ENCODE measurements around the gene FRMD4A.
A peak's percentile ranks its signal among the peaks of the same experiment; 100 is the strongest.

Gene FRMD4A

GRCh38 chr10:13704964-13705363 lies 625.8 kb downstream of the FRMD4A start:
- Histone ChIP-seq H3K27me3 (ENCODE audit: control insufficient read depth in 5 of 5, insufficient read depth in 4 of 5, low read length in 5 of 5) (no peaks in the 10 kb centered on the region), H3K27ac (ENCODE audit: low read depth, low read length) (no peak overlapping the region), H3K4me1 (ENCODE audit: control insufficient read depth in 5 of 5, insufficient read depth in 5 of 5, low read length in 5 of 5) (peaks cover 6 to 55% (median 41%) of the 10 kb centered on the region in 5 donors), H3K9ac (ENCODE audit: low read length in 5 of 5) (no peak overlapping the region), H3K9me3 (ENCODE audit: control insufficient read depth in 5 of 5, low read length in 5 of 5) (no peaks in the 10 kb centered on the region), H3K36me3 (ENCODE audit: control insufficient read depth in 5 of 5, insufficient read depth in 5 of 5, low read length in 5 of 5) (peaks cover 0 to 45% (median 29%) of the 10 kb centered on the region in 5 donors), H3K4me3 (ENCODE audit: low read depth in 1 of 5, low read length in 5 of 5) (no peak overlapping the region)

DNA sequence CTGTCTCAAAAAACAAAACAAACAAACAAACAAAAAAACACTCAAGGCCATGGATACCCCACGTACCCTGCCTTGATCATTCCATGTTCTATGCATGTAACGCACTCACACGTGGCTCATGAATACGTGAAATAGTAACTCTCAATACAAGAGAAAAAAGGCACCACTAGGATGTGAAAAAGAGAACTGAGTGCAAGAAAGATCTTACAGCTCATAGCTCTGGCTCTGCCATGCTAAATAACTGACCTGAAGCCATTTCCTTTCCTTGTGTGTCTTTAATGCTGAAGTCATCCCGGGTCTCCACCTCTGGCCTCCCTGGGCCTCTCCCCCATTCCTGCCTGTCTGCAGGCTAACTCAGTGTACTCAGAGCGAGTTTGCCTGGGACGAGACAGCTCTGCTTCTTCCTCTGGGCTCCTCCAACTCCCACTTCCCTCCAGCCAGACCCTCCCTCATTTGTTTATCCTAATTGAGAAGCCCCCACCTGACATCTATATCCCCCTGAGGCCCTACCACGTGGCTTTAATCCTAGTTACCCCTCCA lies 626.7 kb downstream of the FRMD4A start:
- Histone ChIP-seq H3K9ac (ENCODE audit: low read length in 5 of 5) (no peak overlapping the region), H3K4me1 (ENCODE audit: control insufficient read depth in 5 of 5, insufficient read depth in 5 of 5, low read length in 5 of 5) (peaks cover 6 to 55% (median 40%) of the 10 kb centered on the region in 5 donors), H3K27me3 (ENCODE audit: control insufficient read depth in 5 of 5, insufficient read depth in 4 of 5, low read length in 5 of 5) (no peaks in the 10 kb centered on the region), H3K4me3 (ENCODE audit: low read depth in 1 of 5, low read length in 5 of 5) (no peak overlapping the region), H3K36me3 (ENCODE audit: control insufficient read depth in 5 of 5, insufficient read depth in 5 of 5, low read length in 5 of 5) (peaks cover 0 to 53% (median 33%) of the 10 kb centered on the region in 5 donors), H3K9me3 (ENCODE audit: control insufficient read depth in 5 of 5, low read length in 5 of 5) (no peaks in the 10 kb centered on the region), H3K27ac (ENCODE audit: low read depth, low read length) (no peak overlapping the region)

DNA sequence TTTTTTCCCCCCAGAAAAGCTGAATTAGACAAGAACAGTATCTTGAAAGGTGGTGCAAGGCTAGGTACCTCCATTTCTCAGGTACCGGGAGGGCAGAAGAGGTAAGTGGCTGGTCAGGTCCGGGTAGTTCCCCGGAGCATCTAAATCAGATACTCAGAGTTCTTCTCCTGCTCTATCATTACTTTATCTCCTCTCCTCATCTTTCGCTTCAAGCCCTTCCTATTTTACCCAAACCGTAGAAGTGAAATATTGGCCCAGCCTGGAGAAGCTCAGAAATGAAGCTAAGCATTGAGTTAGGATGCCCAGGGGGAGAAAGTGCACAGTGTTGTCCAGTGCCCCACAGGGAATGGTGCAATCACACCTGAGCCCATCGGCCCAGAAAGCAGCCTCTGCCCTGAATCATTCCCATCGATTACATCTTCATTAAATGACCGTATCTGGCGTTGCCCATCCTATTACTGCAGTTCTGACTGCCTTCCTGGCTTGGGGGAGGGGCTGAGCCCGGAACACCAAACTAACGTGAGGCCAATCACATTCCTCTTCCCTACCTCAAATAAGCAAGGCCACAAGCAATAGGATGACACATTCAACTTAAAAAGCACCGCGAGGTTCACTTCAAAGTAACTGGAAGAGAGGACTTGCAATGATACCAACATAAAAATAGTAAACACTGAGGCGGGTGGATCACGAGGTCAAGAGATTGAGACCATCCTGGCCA lies 627.5 kb downstream of the FRMD4A start:
- Histone ChIP-seq H3K27me3 (ENCODE audit: control insufficient read depth in 5 of 5, insufficient read depth in 4 of 5, low read length in 5 of 5) (no peaks in the 10 kb centered on the region), H3K36me3 (ENCODE audit: control insufficient read depth in 5 of 5, insufficient read depth in 5 of 5, low read length in 5 of 5) (peaks cover 0 to 61% (median 33%) of the 10 kb centered on the region in 5 donors), H3K9me3 (ENCODE audit: control insufficient read depth in 5 of 5, low read length in 5 of 5) (no peaks in the 10 kb centered on the region), H3K27ac (ENCODE audit: low read depth, low read length) (no peak overlapping the region), H3K4me1 (ENCODE audit: control insufficient read depth in 5 of 5, insufficient read depth in 5 of 5, low read length in 5 of 5) (peaks cover 6 to 50% (median 35%) of the 10 kb centered on the region in 5 donors), H3K9ac (ENCODE audit: low read length in 5 of 5) (no peak overlapping the region), H3K4me3 (ENCODE audit: low read depth in 1 of 5, low read length in 5 of 5) (no peak overlapping the region)

- H3K36me3 ChIP-seq (ENCODE audit: control insufficient read depth in 5 of 5, insufficient read depth in 5 of 5, low read length in 5 of 5): peaks cover 3 to 72% (median 47%) of the 10 kb centered on the region in 5 donors
- H3K9ac ChIP-seq (ENCODE audit: low read length in 5 of 5): no peak overlapping the region
These were observed 629.4 kb downstream of the FRMD4A start for GRCh38 chr10:13701157-13701919.

GRCh38 chr10:13700473-13701144 lies 630.1 kb downstream of the FRMD4A start:
- H3K27me3 ChIP-seq (ENCODE audit: control insufficient read depth in 5 of 5, insufficient read depth in 4 of 5, low read length in 5 of 5): no peaks in the 10 kb centered on the region
- H3K9ac ChIP-seq (ENCODE audit: low read length in 5 of 5): no peak overlapping the region
- peaks cover 2 to 38% (median 14%) of the 10 kb centered on the region in 5 donors for H3K4me1 ChIP-seq (ENCODE audit: control insufficient read depth in 5 of 5, insufficient read depth in 5 of 5, low read length in 5 of 5)
- no peaks in the 10 kb centered on the region for H3K9me3 ChIP-seq (ENCODE audit: control insufficient read depth in 5 of 5, low read length in 5 of 5)
- H3K4me3 ChIP-seq (ENCODE audit: low read depth in 1 of 5, low read length in 5 of 5): no peak overlapping the region
- H3K27ac ChIP-seq (ENCODE audit: low read depth, low read length): peak overlapping the region; percentile 72
- peaks cover 3 to 75% (median 49%) of the 10 kb centered on the region in 5 donors for H3K36me3 ChIP-seq (ENCODE audit: control insufficient read depth in 5 of 5, insufficient read depth in 5 of 5, low read length in 5 of 5)

More at GRCh38 chr10:13701157-13701919, 629.4 kb downstream of the FRMD4A start:
- H3K4me1 ChIP-seq (ENCODE audit: control insufficient read depth in 5 of 5, insufficient read depth in 5 of 5, low read length in 5 of 5): peaks cover 2 to 38% (median 20%) of the 10 kb centered on the region in 5 donors
- H3K4me3 ChIP-seq (ENCODE audit: low read depth in 1 of 5, low read length in 5 of 5): no peak overlapping the region
- no peaks in the 10 kb centered on the region for H3K9me3 ChIP-seq (ENCODE audit: control insufficient read depth in 5 of 5, low read length in 5 of 5)
- H3K27ac ChIP-seq (ENCODE audit: low read depth, low read length): peak overlapping the region; percentile 30
- no peaks in the 10 kb centered on the region for H3K27me3 ChIP-seq (ENCODE audit: control insufficient read depth in 5 of 5, insufficient read depth in 4 of 5, low read length in 5 of 5)

DNA sequence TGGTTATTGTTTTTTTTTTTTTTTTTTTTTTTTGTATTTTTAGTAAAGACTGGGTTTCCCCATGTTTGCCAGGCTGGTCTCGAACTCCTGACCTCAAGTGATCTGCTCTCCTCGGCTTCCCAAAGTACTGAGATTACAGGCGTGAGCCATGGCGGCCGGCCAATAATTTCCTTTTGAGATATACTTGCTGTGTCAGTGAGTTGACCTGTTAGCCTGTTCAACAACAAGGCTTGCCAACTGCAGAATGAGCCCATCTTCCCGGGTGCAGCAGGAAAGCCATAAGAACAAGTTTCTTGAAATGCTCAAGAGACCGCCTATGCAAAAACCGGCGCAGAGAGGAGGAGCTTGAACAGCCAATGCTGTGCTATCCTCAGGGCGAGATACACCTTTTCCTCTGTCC lies 631.5 kb downstream of the FRMD4A start:
- Histone ChIP-seq H3K27ac (ENCODE audit: low read depth, low read length) (peak overlapping the region; percentile 72), H3K9me3 (ENCODE audit: control insufficient read depth in 5 of 5, low read length in 5 of 5) (no peaks in the 10 kb centered on the region), H3K4me1 (ENCODE audit: control insufficient read depth in 5 of 5, insufficient read depth in 5 of 5, low read length in 5 of 5) (peaks cover under 1 to 29% (median 9%) of the 10 kb centered on the region in 5 donors), H3K4me3 (ENCODE audit: low read depth in 1 of 5, low read length in 5 of 5) (no peak overlapping the region), H3K9ac (ENCODE audit: low read length in 5 of 5) (no peak overlapping the region), H3K36me3 (ENCODE audit: control insufficient read depth in 5 of 5, insufficient read depth in 5 of 5, low read length in 5 of 5) (peaks cover 3 to 75% (median 49%) of the 10 kb centered on the region in 5 donors), H3K27me3 (ENCODE audit: control insufficient read depth in 5 of 5, insufficient read depth in 4 of 5, low read length in 5 of 5) (no peaks in the 10 kb centered on the region)

DNA sequence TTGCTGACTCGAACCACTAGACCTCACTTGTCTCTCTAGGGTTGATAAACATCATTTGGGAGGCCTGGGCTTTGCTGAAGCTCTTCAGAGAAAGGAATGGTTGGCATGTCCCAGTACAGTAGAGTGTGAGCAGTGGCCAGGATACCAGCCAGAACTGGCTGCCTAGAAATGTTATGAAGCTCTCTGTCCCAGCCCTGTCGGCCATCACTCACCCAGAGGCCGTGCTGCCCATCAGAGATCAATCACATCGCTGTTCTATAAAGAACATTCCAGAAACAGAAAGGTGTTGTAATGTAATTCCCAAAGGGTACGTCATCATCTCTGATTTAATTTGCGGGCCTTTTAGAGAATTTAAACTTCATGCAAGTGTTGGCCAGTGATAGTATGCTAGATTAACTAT lies 632.5 kb downstream of the FRMD4A start:
- no peak overlapping the region for H3K9ac ChIP-seq (ENCODE audit: low read length in 5 of 5)
- no peaks in the 10 kb centered on the region for H3K27me3 ChIP-seq (ENCODE audit: control insufficient read depth in 5 of 5, insufficient read depth in 4 of 5, low read length in 5 of 5)
- H3K4me3 ChIP-seq (ENCODE audit: low read depth in 1 of 5, low read length in 5 of 5): no peak overlapping the region
- H3K27ac ChIP-seq (ENCODE audit: low read depth, low read length): peak overlapping the region; percentile 72
- H3K4me1 ChIP-seq (ENCODE audit: control insufficient read depth in 5 of 5, insufficient read depth in 5 of 5, low read length in 5 of 5): peaks cover 0 to 26% (median 9%) of the 10 kb centered on the region in 5 donors
- H3K36me3 ChIP-seq (ENCODE audit: control insufficient read depth in 5 of 5, insufficient read depth in 5 of 5, low read length in 5 of 5): peaks cover 3 to 79% (median 57%) of the 10 kb centered on the region in 5 donors
- no peaks in the 10 kb centered on the region for H3K9me3 ChIP-seq (ENCODE audit: control insufficient read depth in 5 of 5, low read length in 5 of 5)

DNA sequence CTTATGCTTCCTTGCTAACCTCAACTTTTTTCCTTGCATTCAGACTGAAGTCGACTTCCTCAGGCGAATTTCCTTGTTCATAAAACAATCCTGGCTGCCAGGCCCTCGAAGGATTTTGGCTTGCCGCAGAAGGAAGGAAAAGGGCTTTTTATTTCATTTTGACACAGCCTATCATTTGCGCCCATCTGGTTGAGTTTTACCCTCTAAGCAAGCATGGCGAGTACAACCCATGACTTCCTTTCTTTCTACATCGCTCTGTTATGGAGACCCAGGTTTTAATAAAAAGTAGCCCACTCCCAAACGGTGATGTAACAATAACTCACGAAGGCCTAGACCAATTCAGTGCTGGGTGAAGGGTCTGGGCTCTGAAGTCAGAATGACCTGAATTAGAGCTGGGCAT lies 634.7 kb downstream of the FRMD4A start:
- Histone ChIP-seq H3K27me3 (ENCODE audit: control insufficient read depth in 5 of 5, insufficient read depth in 4 of 5, low read length in 5 of 5) (no peaks in the 10 kb centered on the region), H3K4me1 (ENCODE audit: control insufficient read depth in 5 of 5, insufficient read depth in 5 of 5, low read length in 5 of 5) (peaks cover 0 to 18% (median 4%) of the 10 kb centered on the region in 5 donors), H3K9me3 (ENCODE audit: control insufficient read depth in 5 of 5, low read length in 5 of 5) (no peaks in the 10 kb centered on the region), H3K27ac (ENCODE audit: low read depth, low read length) (peak overlapping the region; percentile 72), H3K36me3 (ENCODE audit: control insufficient read depth in 5 of 5, insufficient read depth in 5 of 5, low read length in 5 of 5) (peaks cover 3 to 91% (median 68%) of the 10 kb centered on the region in 5 donors), H3K4me3 (ENCODE audit: low read depth in 1 of 5, low read length in 5 of 5) (no peak overlapping the region), H3K9ac (ENCODE audit: low read length in 5 of 5) (no peak overlapping the region)

DNA sequence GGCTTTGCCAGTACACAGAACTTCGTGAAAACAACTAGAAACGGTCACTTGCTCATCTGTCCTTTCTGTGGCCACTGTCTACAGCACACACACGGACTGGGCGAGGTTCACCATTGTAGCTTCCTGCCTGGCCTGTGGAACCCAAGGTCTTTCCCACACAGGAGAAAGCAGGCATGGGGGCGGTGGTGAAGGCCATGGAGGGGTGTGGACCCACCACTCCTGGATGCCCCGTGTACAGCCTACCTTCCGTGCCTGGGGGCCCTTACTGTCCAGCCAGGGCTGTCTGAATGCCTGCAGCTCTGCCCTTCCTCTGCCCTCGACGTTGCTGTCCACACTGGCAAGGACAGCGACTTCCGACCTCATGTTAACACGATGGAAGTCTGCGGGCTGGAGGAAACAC lies 635.1 kb downstream of the FRMD4A start:
- peak overlapping the region; percentile 72 for H3K27ac ChIP-seq (ENCODE audit: low read depth, low read length)
- peaks cover 3 to 90% (median 64%) of the 10 kb centered on the region in 5 donors for H3K36me3 ChIP-seq (ENCODE audit: control insufficient read depth in 5 of 5, insufficient read depth in 5 of 5, low read length in 5 of 5)
- no peaks in the 10 kb centered on the region for H3K9me3 ChIP-seq (ENCODE audit: control insufficient read depth in 5 of 5, low read length in 5 of 5)
- no peak overlapping the region for H3K4me3 ChIP-seq (ENCODE audit: low read depth in 1 of 5, low read length in 5 of 5)
- no peaks in the 10 kb centered on the region for H3K27me3 ChIP-seq (ENCODE audit: control insufficient read depth in 5 of 5, insufficient read depth in 4 of 5, low read length in 5 of 5)
- H3K4me1 ChIP-seq (ENCODE audit: control insufficient read depth in 5 of 5, insufficient read depth in 5 of 5, low read length in 5 of 5): peaks cover 0 to 18% (median 7%) of the 10 kb centered on the region in 5 donors
- H3K9ac ChIP-seq (ENCODE audit: low read length in 5 of 5): no peak overlapping the region
